ENCODE measurements around the gene ATP2C1. TPM values are rescaled to one million over a fixed set of nuclear protein-coding genes. Genes with fewer than 3 reads are reported as not detected.
"Not testable (repeated sequence)": the region's sequence is repeated elsewhere in the genome, so short reads cannot be mapped to it uniquely, and the experiment has no call there.

ATP2C1 gene
- total RNA-seq: 59.1 and 61.7 TPM in 2 replicates

GRCh38 chr3:130893376-130894129, at the start of gene ATP2C1:
Gene ATP2C1 (plus strand): TSS chr3:130894084. CDS start chr3:130894770, 686 bp downstream.
- Mint-ChIP-seq H3K27me3 (no peaks in the 10 kb centered on the region), H3K4me3 (peak within 1 kb of the TSS; percentile 97), H3K4me1 (peaks cover 35% of the 10 kb centered on the region), H3K27ac (peak within 1 kb of the TSS; percentile 99), H3K9me3 (no peaks in the 10 kb centered on the region), H3K36me3 (ENCODE audit: low read depth) (no peaks in the 10 kb centered on the region)
- intact Hi-C loops (cut with micrococcal nuclease): loop anchor here (1.0 to 5.0 kb wide), 8 partner anchors 43 to 781 kb away; partner anchors contain the start of genes ASTE1, NEK11, NUDT16 and PIK3R4
- DNase-seq: peak; percentile 98

- no peak overlapping the region for H3K27ac Mint-ChIP-seq
- H3K4me3 Mint-ChIP-seq: no peak overlapping the region
- peaks cover 9% of the 10 kb centered on the region for H3K4me1 Mint-ChIP-seq
- DNase-seq: no peak
- peaks cover 5% of the 10 kb centered on the region for H3K9me3 Mint-ChIP-seq
- no peaks in the 10 kb centered on the region for H3K36me3 Mint-ChIP-seq (ENCODE audit: low read depth)
- intact Hi-C loops (cut with micrococcal nuclease): no loop called here
- peaks cover 15% of the 10 kb centered on the region for H3K27me3 Mint-ChIP-seq
Observed at GRCh38 chr3:130844462-130844861, 49.4 kb upstream of the ATP2C1 start.

- peaks cover 19% of the 10 kb centered on the region for H3K4me1 Mint-ChIP-seq
- H3K36me3 Mint-ChIP-seq (ENCODE audit: low read depth): no peaks in the 10 kb centered on the region
- H3K27ac Mint-ChIP-seq: no peak overlapping the region
- intact Hi-C loops (cut with micrococcal nuclease): no loop called here
- H3K27me3 Mint-ChIP-seq: peaks cover 18% of the 10 kb centered on the region
- peaks cover 5% of the 10 kb centered on the region for H3K9me3 Mint-ChIP-seq
- no peak for DNase-seq
- H3K4me3 Mint-ChIP-seq: no peak overlapping the region
Observed at GRCh38 chr3:130846181-130846580, 47.7 kb upstream of the ATP2C1 start.

GRCh38 chr3:130849091-130849552, 44.8 kb upstream of the ATP2C1 start:
- Mint-ChIP-seq H3K36me3 (ENCODE audit: low read depth) (peaks cover 2% of the 10 kb centered on the region), H3K4me3 (no peak overlapping the region), H3K9me3 (peaks cover 5% of the 10 kb centered on the region), H3K27ac (no peak overlapping the region), H3K4me1 (peaks cover 24% of the 10 kb centered on the region), H3K27me3 (peaks cover 30% of the 10 kb centered on the region)
- intact Hi-C loops (cut with micrococcal nuclease): no loop called here
- peak; percentile 63 for DNase-seq

GRCh38 chr3:130850044-130850797, 43.7 kb upstream of the ATP2C1 start:
- intact Hi-C loops (cut with micrococcal nuclease): loop anchor here (1.0 to 5.0 kb wide), 5 partner anchors 43 to 532 kb away; partner anchors contain the start of genes ASTE1, NEK11, NUDT16 and PIK3R4
- peaks cover 5% of the 10 kb centered on the region for H3K9me3 Mint-ChIP-seq
- peaks cover 2% of the 10 kb centered on the region for H3K36me3 Mint-ChIP-seq (ENCODE audit: low read depth)
- peaks cover 26% of the 10 kb centered on the region for H3K4me1 Mint-ChIP-seq
- peak; percentile 87 for DNase-seq
- peak overlapping the region; percentile 64 for H3K4me3 Mint-ChIP-seq
- H3K27me3 Mint-ChIP-seq: peaks cover 34% of the 10 kb centered on the region
- H3K27ac Mint-ChIP-seq: peak overlapping the region; percentile 75

DNA sequence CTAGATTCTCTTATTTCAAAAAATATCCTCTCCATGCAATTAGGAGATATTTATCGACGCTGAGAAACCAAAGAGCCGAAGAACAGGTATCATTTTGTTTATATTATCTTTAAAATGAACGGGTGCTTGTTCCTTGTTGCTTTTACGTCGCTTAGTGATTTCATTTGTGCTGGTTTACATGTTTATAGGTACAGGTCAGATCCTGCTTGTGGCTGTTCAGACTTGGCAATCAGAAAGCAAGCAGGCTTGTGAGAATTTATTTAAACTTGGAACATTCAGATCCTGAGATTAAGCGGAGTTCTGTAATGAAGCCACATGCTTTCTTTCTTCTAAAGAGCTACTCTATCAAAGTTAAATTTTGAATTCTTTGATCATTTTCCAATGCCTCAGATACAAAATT, 43.0 kb upstream of the ATP2C1 start:
- H3K27ac Mint-ChIP-seq: peak overlapping the region; percentile 31
- peaks cover 37% of the 10 kb centered on the region for H3K27me3 Mint-ChIP-seq
- peak overlapping the region; percentile 64 for H3K4me3 Mint-ChIP-seq
- H3K4me1 Mint-ChIP-seq: peaks cover 26% of the 10 kb centered on the region
- H3K9me3 Mint-ChIP-seq: peaks cover 8% of the 10 kb centered on the region
- H3K36me3 Mint-ChIP-seq (ENCODE audit: low read depth): peaks cover 2% of the 10 kb centered on the region
- no peak for DNase-seq
- intact Hi-C loops (cut with micrococcal nuclease): loop anchor here (1.0 to 5.0 kb wide), 5 partner anchors 42 to 531 kb away; partner anchors contain the start of genes ASTE1, NEK11, NUDT16 and PIK3R4

GRCh38 chr3:130851277-130851676, 42.6 kb upstream of the ATP2C1 start:
- Mint-ChIP-seq H3K27me3 (peaks cover 37% of the 10 kb centered on the region), H3K27ac (no peak overlapping the region), H3K4me1 (peaks cover 26% of the 10 kb centered on the region), H3K4me3 (no peak overlapping the region), H3K9me3 (peaks cover 8% of the 10 kb centered on the region), H3K36me3 (ENCODE audit: low read depth) (peaks cover 2% of the 10 kb centered on the region)
- DNase-seq: no peak
- intact Hi-C loops (cut with micrococcal nuclease): loop anchor here (2.0 to 5.0 kb wide), 2 partner anchors 176 to 531 kb away; partner anchors contain the start of genes ASTE1, NEK11 and NUDT16

GRCh38 chr3:130853581-130853980, 40.3 kb upstream of the ATP2C1 start:
- H3K36me3 Mint-ChIP-seq (ENCODE audit: low read depth): peaks cover 4% of the 10 kb centered on the region
- H3K27me3 Mint-ChIP-seq: peaks cover 45% of the 10 kb centered on the region
- intact Hi-C loops (cut with micrococcal nuclease): loop anchor here (5.0 kb wide), 1 partner anchor 529 kb away; the partner anchor contains the start of gene NUDT16
- peak; percentile 45 for DNase-seq
- H3K4me1 Mint-ChIP-seq: peaks cover 32% of the 10 kb centered on the region
- no peak overlapping the region for H3K27ac Mint-ChIP-seq
- H3K9me3 Mint-ChIP-seq: peaks cover 13% of the 10 kb centered on the region
- H3K4me3 Mint-ChIP-seq: no peak overlapping the region

GRCh38 chr3:130854208-130854864, 39.5 kb upstream of the ATP2C1 start:
- H3K4me1 Mint-ChIP-seq: peaks cover 28% of the 10 kb centered on the region
- peaks cover 13% of the 10 kb centered on the region for H3K9me3 Mint-ChIP-seq
- H3K4me3 Mint-ChIP-seq: no peak overlapping the region
- peaks cover 4% of the 10 kb centered on the region for H3K36me3 Mint-ChIP-seq (ENCODE audit: low read depth)
- intact Hi-C loops (cut with micrococcal nuclease): loop anchor here (5.0 kb wide), 1 partner anchor 528 kb away; the partner anchor contains the start of gene NUDT16
- no peak overlapping the region for H3K27ac Mint-ChIP-seq
- peaks cover 46% of the 10 kb centered on the region for H3K27me3 Mint-ChIP-seq
- peak; percentile 43 for DNase-seq

DNA sequence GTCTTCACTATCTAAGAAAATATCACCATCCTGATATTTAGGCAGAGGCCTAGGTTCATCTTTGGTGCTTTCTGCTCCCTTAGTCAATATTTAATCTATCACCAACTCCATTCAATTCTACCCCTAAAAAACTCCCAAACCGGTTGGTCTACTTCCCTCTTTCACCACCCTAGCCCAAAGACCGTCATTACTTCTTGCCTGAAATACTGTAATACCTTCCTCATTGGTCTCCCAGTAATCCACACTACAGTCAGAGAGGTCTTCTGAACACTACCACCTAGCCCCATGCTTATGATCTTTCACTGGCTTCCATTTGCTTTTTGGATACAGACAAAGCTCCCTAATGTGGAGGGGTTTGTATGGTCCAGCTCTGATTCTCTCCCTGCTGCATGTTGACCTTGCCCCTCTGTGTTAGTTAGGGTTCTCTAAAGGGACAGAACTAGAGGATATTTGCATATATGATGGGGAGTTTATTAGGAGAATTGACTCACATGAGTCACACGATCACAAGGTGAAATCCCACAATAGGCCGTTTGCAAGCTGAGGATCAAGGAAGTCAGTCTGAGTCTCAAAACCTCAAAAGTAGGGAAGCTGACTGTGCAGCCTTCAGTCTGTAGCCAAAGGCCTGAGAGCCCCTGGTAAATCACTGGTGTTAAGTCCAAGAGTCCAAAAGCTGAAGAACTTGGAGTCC, 36.4 kb upstream of the ATP2C1 start:
- DNase-seq: peak; percentile 45
- Mint-ChIP-seq H3K36me3 (ENCODE audit: low read depth) (peaks cover 4% of the 10 kb centered on the region), H3K4me1 (peaks cover 7% of the 10 kb centered on the region), H3K27me3 (peaks cover 40% of the 10 kb centered on the region), H3K27ac (no peak overlapping the region), H3K9me3 (peaks cover 13% of the 10 kb centered on the region), H3K4me3 (no peak overlapping the region)
- intact Hi-C loops (cut with micrococcal nuclease): no loop called here

DNA sequence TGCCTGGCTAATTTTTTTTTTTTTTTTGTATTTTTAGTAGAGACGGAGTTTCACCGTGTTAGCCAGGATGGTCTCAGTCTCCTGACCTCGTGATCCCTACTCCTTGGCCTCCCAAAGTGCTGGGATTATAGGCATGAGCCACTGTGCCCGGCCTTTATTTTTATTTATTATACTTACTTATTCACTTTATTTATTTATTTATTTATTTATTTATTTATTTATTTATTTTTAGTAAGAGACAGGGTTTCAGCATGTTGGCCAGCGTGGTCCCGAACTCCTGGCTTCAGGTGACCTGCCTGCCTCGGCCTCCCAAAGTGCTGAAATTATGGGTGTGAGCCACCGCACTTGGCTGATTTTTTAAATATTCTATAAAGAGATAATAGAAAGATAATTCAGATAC, 31.8 kb upstream of the ATP2C1 start:
- H3K27ac Mint-ChIP-seq; H3K4me3 Mint-ChIP-seq; H3K9me3 Mint-ChIP-seq; H3K4me1 Mint-ChIP-seq; H3K36me3 Mint-ChIP-seq (ENCODE audit: low read depth); DNase-seq; intact Hi-C loops (cut with micrococcal nuclease): not testable (repeated sequence)
- H3K27me3 Mint-ChIP-seq: peaks cover 25% of the 10 kb centered on the region

- peak; percentile 24 for DNase-seq
- Mint-ChIP-seq H3K4me1 (no peaks in the 10 kb centered on the region), H3K4me3 (no peak overlapping the region), H3K27ac (no peak overlapping the region), H3K27me3 (peaks cover 9% of the 10 kb centered on the region), H3K36me3 (ENCODE audit: low read depth) (no peaks in the 10 kb centered on the region), H3K9me3 (no peaks in the 10 kb centered on the region)
- intact Hi-C loops (cut with micrococcal nuclease): no loop called here
Observed at GRCh38 chr3:130865489-130865888, 28.4 kb upstream of the ATP2C1 start.

GRCh38 chr3:130866327-130866726, 27.6 kb upstream of the ATP2C1 start:
- intact Hi-C loops (cut with micrococcal nuclease): no loop called here
- H3K27me3 Mint-ChIP-seq: peaks cover 7% of the 10 kb centered on the region
- H3K4me1 Mint-ChIP-seq: no peaks in the 10 kb centered on the region
- no peak overlapping the region for H3K27ac Mint-ChIP-seq
- no peaks in the 10 kb centered on the region for H3K36me3 Mint-ChIP-seq (ENCODE audit: low read depth)
- H3K4me3 Mint-ChIP-seq: no peak overlapping the region
- no peaks in the 10 kb centered on the region for H3K9me3 Mint-ChIP-seq
- no peak for DNase-seq
